RKO (cell line): ENCODE measurements around the gene SNRK.

Experiments
- DNase-seq: peaks from one replicate; pipeline ENCODE4 v3.0.0-alpha.2; 2016; ENCODE audit warnings: low spot score

SNRK gene

DNA sequence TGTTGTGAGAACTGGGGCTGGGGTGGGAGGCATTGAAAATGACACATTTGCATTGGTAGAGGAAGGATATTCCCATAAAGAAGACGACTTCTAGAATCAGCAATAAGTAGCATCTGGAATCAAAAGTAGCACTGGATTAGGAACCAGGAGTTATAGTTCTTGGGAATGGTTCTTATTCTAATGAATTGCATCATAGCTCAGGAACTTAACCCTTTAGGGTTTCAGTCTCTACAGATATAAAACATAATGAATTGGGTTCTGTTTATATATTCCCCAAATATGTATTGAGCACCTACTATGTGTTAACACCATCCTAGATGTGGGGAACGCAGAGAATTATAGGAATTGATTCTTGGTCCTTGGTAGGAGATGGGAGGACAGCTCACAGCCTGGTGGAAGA lies 16.3 kb upstream of the SNRK start:
- no peak for DNase-seq

DNA sequence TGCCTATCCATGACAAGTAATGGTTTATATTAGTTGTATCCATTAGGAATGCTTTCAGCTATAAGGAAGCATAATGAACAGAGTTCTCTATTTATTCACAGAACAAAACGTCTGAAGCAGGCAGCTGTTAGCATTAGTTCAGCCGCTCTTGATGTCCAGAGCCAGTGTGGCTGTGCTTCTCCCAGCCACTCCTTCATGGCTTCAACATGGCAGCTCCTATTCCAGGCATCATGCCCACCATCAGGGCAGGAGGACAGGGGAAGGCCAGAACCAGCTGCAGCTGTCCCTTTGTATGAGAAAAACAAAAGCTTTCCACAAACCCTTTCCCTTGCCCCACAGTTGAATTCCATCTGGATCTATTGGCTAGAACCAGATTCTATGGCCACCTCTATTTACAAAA lies 12.9 kb upstream of the SNRK start:
- DNase-seq, result no peak

DNA sequence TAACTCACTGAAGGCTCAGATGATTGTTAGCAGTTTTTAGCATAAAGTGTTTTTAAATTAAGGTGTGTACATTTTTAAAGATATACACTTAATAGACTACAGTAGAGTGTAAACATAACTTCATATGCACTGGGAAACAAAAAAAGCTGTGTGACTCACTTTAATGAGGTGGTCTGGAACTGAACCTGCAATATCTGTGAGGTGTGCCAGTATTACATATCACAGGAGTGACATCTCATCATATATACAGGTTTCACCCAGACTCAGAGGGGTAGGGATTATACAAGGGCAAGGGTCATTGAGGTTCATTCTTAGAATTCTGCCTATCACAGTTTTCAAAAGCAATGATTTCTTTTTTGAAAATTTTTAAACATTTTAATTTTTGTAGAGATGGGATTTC lies 7.3 kb upstream of the SNRK start:
- DNase-seq, result no peak

DNA sequence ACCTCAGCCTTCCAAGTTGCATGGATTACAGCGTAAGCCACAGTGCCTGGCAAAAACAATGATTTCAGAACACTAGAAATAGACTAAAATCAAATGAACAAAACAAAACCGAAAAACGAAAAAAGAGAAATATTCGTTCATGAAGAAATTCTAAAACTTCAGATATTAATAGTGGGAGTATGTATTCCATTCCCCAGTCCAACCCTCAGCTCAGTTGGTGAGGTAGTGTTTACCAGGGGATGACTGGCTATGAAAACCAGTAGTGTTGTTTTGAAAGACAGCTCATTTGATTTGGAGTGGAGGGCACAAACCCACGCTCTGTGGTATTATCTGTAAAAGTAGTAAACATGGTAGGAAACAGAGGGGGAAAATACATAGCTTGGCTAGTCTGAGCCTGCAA lies 6.8 kb upstream of the SNRK start:
- DNase-seq, result no peak

GRCh38 chr3:43281020-43281419 lies 5.3 kb upstream of the SNRK start:
- DNase-seq, result no peak

DNA sequence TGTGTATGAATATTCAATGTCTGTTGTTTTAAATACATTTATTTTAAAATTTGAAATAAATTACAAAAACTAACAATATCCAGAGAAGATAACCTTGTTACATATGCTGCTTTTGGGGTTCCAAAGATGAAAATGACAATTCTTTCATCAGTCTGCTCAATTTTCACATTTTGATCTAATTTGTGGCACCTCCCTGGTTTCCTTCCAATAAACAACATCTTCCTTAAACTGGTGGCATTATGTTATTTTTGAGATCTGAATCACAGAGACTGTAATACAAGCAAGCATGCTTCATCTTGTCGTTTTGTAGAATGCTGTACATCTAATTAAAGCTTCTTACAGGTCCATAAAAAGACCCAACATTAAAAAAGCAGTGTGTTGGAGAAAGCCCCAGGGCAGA lies 2.2 kb upstream of the SNRK start:
- DNase-seq, result no peak

DNA sequence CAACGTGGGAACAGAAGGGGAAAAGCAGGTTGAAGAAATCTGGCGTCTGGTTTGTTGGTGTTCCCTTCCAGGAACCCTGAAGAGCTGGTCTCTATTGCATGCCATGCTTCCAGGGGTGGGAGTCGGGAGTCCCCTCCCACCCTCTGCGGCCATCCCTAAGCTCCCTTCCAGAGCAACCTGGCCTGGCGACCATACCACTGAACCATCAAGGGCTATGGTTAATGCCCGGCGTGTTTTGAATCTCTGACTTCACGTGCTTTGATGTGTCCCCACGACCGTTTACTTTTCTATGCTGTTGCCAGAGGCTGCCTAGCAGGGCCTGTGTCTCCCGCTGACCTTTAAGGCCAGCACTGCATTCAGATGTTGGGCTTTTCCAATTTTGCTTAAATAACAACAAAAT lies 696 bp upstream of the SNRK start:
- DNase-seq, result no peak

GRCh38 chr3:43286841-43287499 lies 630 bp downstream of the SNRK start:
- DNase-seq, result peak; percentile 32

DNA sequence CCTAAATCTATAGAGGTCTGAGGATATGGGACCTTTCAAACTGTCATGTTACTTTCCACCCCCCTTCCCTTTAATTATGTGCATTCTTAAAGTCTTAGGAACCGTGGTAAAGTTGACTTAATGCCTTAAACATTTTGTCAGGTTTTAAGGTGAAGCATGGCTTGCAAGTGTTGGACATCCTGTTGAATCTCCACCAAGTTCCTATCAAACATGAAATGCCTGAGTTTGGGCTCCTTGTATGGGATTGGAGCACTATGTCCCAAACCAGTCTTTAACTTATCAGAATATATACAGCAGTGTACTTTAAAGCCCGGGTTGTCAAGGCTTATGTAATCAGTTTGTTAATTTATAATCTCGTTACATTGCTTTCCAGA lies 1.1 kb downstream of the SNRK start:
- DNase-seq, result peak; percentile 30

- peak; percentile 43 for DNase-seq
Measured at GRCh38 chr3:43288366-43288765, 2.0 kb downstream of the SNRK start.

DNA sequence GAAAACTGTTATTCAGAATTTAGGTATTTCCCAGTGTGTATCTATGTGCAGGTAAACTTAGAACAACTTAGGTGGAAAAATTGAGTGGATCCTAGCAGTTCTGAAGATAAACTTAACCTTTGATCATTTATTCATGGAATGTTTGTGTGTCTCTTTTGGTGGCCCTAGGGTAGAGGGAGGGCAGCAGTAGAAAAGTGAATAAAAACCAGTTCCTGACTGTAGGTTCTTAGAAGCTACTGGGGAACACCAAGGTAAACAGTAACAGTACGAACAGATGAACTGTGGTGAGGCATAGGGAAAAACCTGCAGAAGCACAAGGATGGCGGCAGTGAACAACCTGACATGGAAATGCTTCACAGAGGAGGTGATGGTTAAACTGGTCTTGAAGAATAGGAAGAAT lies 2.5 kb downstream of the SNRK start:
- no peak for DNase-seq

DNA sequence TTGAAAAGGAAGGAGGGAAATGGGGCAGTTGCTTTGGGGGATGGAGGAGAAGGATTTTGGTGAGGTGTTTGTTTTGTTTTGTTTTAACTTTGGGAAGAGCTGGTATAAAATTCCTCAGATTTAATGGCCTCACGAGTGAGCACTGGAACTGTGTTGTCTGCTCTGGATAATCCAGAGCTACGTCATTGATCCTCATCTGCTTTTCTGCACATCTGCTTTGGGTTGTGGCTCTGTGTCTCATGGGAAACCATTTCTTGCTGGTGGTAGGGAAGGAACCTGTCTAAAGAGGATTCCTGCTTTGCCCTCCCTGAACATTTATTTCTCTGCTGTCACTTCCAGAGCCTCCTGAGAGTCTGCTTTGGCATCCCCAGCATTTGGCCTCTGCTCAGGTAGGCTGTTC lies 3.1 kb downstream of the SNRK start:
- DNase-seq, result no peak

GRCh38 chr3:43289841-43290470 lies 3.6 kb downstream of the SNRK start:
- no peak for DNase-seq

- DNase-seq, result no peak
Measured at GRCh38 chr3:43290956-43291355, 4.6 kb downstream of the SNRK start.

DNA sequence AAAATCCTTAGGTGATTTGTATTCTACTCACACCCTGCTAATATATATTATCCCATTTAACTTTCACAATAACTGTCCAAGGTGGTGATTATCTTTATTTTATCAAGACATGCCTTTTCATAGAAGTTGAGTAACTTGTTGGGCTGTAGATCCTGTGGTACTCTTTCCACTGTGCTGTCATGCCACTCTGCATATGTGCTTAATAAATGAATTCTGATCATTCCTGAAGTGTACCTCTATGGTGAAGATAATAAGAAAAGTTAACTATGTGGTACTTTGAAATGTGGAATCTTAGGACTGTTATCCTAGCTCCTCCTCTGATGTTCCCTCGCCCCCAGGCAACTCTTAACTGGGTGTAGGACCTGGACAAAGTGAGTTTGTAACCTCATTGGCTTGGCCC lies 5.2 kb downstream of the SNRK start:
- no peak for DNase-seq

GRCh38 chr3:43294975-43295374 lies 8.6 kb downstream of the SNRK start:
- no peak for DNase-seq

- no peak for DNase-seq
Measured at GRCh38 chr3:43296565-43296964, 10.2 kb downstream of the SNRK start.

DNA sequence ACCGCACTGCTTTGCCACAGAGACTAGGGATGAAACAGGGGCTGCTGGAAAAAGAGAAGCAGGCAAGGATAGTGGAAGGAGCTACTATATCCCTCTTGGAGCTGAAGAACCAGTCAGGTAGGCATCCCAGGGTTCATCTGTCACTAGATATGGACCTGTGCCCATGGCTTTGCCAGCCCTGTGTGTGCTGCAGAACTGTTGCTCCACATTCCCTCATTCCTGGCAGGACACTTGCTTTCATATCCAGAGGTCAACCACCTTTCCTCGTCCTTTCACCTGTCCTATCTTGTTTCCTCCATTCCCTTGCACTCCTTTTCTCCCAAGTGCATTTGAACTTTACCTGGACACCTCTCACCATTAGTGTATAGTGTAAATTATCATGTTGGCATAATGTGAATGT lies 12.0 kb downstream of the SNRK start:
- no peak for DNase-seq

- DNase-seq, result no peak
Measured at GRCh38 chr3:43298761-43299160, 12.4 kb downstream of the SNRK start.

DNA sequence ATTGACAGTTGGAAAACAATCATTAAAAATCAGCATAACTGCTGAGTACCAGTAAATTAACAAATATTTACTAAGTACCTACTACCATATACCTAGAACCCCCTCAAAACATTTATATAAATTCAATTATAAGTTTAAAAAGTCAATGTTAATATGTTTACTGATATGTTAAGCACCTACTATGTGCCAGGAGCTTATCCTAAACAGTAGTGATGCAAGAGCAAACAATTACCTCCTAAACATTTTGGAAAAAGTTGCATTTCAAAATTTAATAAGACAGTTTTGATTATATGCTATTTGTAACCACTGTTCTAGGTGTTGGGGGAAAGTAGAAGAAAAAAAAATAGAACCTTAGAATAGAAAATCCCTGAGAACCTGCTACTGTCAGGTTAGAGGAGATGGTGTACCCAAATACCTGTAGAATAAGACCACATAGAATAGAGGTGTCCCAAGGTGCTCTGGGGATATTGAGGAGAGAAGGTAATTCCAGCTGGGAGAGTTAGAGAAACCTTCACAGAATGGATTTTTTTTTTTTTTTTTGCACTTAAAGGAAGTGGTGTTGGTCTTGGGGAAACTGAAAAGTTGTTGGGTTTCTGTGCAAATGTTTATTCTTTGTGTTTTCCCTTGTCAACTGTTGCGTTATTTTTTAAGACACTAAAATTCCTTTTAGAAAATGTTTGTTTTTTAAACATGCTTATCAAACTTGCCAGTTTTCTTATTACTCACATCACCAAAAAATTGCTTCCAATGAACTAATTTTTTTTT lies 16.0 kb downstream of the SNRK start:
- DNase-seq, result no peak

DNA sequence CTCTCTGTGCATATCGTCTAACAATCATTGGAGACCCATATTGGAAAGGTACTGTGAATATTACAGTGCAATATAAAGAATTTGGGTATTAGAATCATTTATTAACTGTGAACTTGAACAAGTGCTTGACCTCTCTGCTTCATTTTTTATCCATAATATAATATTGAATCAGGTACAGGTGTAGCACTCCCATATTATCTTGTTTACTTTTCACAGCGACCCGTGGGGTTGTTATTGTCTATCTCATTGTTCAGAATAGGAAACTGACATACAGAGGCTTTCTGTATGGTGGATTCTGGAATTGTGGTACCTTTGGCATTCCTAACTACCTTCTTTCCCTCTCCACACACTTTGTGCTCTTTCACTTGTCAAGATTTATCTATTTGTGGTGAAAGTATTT lies 17.8 kb downstream of the SNRK start:
- no peak for DNase-seq

GRCh38 chr3:43307226-43307625 lies 20.9 kb downstream of the SNRK start:
- DNase-seq, result no peak

DNA sequence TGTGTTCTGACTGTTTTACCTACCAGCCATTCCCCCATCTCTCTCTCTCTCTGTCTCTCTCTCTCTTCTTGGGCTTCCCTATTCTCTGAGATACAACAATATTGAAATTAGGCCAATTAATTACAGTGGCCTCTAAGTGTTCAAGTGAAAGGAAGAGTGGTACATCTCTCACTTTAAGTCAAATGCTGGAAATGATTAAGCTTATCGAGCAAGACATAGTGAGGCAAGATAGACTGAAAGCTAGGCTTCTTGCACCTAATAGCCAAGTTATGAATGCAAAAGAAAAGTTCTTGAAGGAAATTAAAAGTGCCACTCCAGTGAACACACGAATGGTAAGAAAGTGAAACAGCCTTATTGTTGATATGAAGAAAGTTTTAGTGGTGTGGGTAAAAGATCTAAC lies 21.3 kb downstream of the SNRK start:
- DNase-seq, result no peak
